ENCODE results near the gene MYO1B.

DNA sequence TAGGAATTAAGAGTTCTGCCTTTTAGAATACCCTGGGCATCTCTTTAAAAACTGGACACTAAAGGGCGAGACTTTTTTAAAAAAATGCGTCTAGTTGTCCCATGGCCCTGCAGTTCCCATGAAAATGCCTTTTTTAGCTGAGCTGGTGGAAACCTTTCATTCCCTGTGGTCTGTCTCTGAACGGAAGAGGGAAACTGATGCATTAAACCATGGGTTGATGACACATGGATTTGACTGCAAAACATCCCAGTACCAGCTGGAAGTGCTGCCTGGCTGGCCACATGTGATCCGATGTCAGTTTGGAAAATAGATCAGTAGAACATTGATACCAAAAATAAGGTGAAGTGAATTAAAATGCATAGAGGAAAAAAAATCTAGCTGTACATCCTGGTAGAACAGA is 129.2 kb downstream of the MYO1B start:
- TF ChIP-seq, protein P1, sequence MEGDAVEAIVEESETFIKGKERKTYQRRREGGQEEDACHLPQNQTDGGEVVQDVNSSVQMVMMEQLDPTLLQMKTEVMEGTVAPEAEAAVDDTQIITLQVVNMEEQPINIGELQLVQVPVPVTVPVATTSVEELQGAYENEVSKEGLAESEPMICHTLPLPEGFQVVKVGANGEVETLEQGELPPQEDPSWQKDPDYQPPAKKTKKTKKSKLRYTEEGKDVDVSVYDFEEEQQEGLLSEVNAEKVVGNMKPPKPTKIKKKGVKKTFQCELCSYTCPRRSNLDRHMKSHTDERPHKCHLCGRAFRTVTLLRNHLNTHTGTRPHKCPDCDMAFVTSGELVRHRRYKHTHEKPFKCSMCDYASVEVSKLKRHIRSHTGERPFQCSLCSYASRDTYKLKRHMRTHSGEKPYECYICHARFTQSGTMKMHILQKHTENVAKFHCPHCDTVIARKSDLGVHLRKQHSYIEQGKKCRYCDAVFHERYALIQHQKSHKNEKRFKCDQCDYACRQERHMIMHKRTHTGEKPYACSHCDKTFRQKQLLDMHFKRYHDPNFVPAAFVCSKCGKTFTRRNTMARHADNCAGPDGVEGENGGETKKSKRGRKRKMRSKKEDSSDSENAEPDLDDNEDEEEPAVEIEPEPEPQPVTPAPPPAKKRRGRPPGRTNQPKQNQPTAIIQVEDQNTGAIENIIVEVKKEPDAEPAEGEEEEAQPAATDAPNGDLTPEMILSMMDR (IDR thresholded peaks at IDR 0.05; ENCODE audit: insufficient read depth, low read length, poor library complexity, severe bottlenecking) = no peak
- no peak for TF ChIP-seq EZH2phosphoT487 (conservative IDR thresholded peaks at IDR 0.05; ENCODE audit: low read length)

Measured in SU-DHL-6 (cell line).